22Rv1 (cell line): ENCODE data around the gene GGA1.

Experiments
- ZFX ChIP-seq: fragments of 450-650 bp; IDR thresholded peaks from 2 replicates; pipeline ENCODE4 v1.6.1; 2017; ENCODE audit warnings: antibody characterized with exemption, borderline replicate concordance
- TF ChIP-seq, protein P1 (sequence below): fragments of 450-650 bp; IDR thresholded peaks from 2 replicates; pipeline ENCODE4 v1.5.1; 2017; ENCODE audit warnings: mild to moderate bottlenecking

DNA sequence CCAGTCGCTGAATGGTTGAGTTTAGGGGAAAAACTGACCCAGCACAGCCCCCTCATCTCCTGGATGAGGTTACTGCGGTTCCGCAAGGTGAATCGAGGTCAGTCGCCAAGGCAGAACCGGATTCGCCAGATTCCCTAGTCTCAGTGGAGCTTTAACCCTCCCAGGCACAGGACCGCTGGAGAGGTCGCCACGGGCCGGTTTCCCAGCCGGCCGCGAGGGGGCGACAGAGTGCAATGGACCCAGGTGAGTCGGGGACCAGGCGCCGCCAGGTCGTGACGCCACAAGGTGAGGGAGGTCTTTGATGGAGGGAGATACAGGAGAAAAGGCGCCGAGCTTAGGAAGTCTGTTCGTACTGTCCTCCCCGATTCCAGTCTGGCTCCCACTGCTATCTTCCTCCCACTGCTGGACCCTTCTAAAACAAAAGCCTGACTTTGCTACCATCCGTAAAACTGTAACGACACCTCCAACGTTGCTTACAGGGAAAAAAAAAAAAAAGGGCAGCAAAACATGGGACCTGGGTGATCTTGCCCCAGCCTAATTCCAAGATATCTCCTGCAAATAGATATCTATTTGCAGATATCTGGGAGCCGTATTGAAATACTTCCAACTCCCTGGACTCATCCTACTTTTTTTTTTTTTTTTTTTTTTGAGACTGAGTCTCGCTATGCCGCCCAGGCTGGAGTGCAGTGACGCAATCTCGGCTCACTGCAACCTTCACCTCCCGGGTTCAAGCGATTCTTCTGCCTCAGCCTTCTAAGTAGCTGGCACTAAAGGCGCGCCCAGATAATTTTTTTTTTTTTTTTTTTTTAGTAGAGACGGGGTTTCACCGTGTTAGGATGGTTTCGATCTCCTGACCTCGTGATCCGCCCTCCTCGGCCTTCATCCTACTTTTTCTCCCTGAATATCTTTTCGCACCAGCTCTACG is 1.4 kb upstream of the GGA1 start:
- TF ChIP-seq, protein P1, sequence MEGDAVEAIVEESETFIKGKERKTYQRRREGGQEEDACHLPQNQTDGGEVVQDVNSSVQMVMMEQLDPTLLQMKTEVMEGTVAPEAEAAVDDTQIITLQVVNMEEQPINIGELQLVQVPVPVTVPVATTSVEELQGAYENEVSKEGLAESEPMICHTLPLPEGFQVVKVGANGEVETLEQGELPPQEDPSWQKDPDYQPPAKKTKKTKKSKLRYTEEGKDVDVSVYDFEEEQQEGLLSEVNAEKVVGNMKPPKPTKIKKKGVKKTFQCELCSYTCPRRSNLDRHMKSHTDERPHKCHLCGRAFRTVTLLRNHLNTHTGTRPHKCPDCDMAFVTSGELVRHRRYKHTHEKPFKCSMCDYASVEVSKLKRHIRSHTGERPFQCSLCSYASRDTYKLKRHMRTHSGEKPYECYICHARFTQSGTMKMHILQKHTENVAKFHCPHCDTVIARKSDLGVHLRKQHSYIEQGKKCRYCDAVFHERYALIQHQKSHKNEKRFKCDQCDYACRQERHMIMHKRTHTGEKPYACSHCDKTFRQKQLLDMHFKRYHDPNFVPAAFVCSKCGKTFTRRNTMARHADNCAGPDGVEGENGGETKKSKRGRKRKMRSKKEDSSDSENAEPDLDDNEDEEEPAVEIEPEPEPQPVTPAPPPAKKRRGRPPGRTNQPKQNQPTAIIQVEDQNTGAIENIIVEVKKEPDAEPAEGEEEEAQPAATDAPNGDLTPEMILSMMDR: peak; percentile 99
- no peak for TF ChIP-seq ZFX
